Neural progenitor cell (in vitro differentiated cells): Measurements from ENCODE around the gene DAO. TPM values are rescaled to one million over a fixed set of nuclear protein-coding genes. Genes with fewer than 3 reads are reported as not detected.

Experiments
- DNase-seq: peaks from one replicate; pipeline ENCODE4 v3.0.0-alpha.2; 2016; ENCODE audit warnings: low spot score
- H2AFZ ChIP-seq: fragments of 200-600 bp; sonication (generic); replicated peaks from 2 replicates; pipeline ENCODE4 v1.6.1; 2016; ENCODE audit warnings: antibody characterized with exemption
- H3F3A ChIP-seq: fragments of 200-600 bp; sonication (generic); 2 replicates; pipeline ENCODE4 v1.6.1; 2016; ENCODE audit warnings: antibody characterized with exemption, low read depth
- H3K27ac ChIP-seq: fragments of 200-600 bp; sonication (generic); 2 replicates; pipeline ENCODE4 v1.5.1; 2016; ENCODE audit warnings: mild to moderate bottlenecking
- H3K27me3 ChIP-seq: fragments of 200-600 bp; sonication (generic); 2 replicates; pipeline ENCODE4 v1.6.1; 2016; ENCODE audit warnings: mild to moderate bottlenecking, moderate library complexity
- H3K36me3 ChIP-seq: fragments of 200-600 bp; sonication (generic); 2 replicates; pipeline ENCODE4 v1.5.1; 2016
- H3K4me1 ChIP-seq: fragments of 200-600 bp; sonication (generic); 2 replicates; pipeline ENCODE4 v1.6.1; 2016; ENCODE audit warnings: mixed run types
- H3K4me2 ChIP-seq: fragments of 200-600 bp; sonication (generic); 2 replicates; pipeline ENCODE4 v1.6.1; 2016
- H3K4me3 ChIP-seq: fragments of 200-600 bp; sonication (generic); 2 replicates; pipeline ENCODE4 v1.5.1; 2016
- H3K79me2 ChIP-seq: fragments of 200-600 bp; sonication (generic); 2 replicates; pipeline ENCODE4 v1.6.1; 2016; ENCODE audit warnings: low read depth
- H3K9ac ChIP-seq: fragments of 200-600 bp; sonication (generic); 2 replicates; pipeline ENCODE4 v1.6.1; 2016
- H3K9me3 ChIP-seq: fragments of 200-600 bp; sonication (generic); 2 replicates; pipeline ENCODE4 v1.5.1; 2016; ENCODE audit warnings: low read depth
- H4K20me1 ChIP-seq: fragments of 200-600 bp; sonication (generic); 2 replicates; pipeline ENCODE4 v1.6.1; 2016; ENCODE audit warnings: low read depth
- H3K27ac Mint-ChIP-seq: 3 replicates; pipeline ENCODE4 v1.8.0; 2021; ENCODE audit warnings: mixed read lengths
- H3K27me3 Mint-ChIP-seq: 2 replicates; pipeline ENCODE4 v1.8.0; 2022; ENCODE audit warnings: low read depth, mild to moderate bottlenecking, inconsistent platforms, moderate library complexity, mixed read lengths; ENCODE audit not compliant: insufficient read depth
- H3K36me3 Mint-ChIP-seq: 3 replicates; pipeline ENCODE4 v1.8.0; 2021; ENCODE audit warnings: mixed read lengths
- H3K4me1 Mint-ChIP-seq: 3 replicates; pipeline ENCODE4 v1.8.0; 2021; ENCODE audit warnings: mixed read lengths
- H3K4me3 Mint-ChIP-seq: 3 replicates; pipeline ENCODE4 v1.8.0; 2021; ENCODE audit warnings: mild to moderate bottlenecking, moderate library complexity, mixed read lengths
- H3K9me3 Mint-ChIP-seq: 3 replicates; pipeline ENCODE4 v1.8.0; 2020; ENCODE audit warnings: mixed read lengths
- CTCF ChIP-seq: fragments of 200-600 bp; sonication (generic); IDR thresholded peaks from 2 replicates; pipeline ENCODE4 v1.5.1; 2017; ENCODE audit warnings: antibody characterized with exemption, mild to moderate bottlenecking
- EZH2 ChIP-seq: fragments of 200-600 bp; sonication (generic); IDR thresholded peaks from 2 replicates; pipeline ENCODE4 v1.6.1; 2017; ENCODE audit warnings: antibody characterized with exemption, mild to moderate bottlenecking, moderate library complexity
- EZH2phosphoT487 ChIP-seq: fragments of 200-600 bp; sonication (generic); IDR thresholded peaks from 2 replicates; pipeline ENCODE4 v1.6.1; 2017; ENCODE audit warnings: antibody characterized with exemption
- total RNA-seq: library from RNA; depleted of rRNA; stranded (reverse); fragments of >200 nt; gene quantifications from 2 replicates; pipeline ENCODE4 v1.2.3, GENCODE V29; 2015; ENCODE audit warnings: low replicate concordance

The DAO gene
- total RNA-seq, 1 donor from 2014 or later = not detected

GRCh38 chr12:108849660-108850059, 30.2 kb upstream of the DAO start:
- Mint-ChIP-seq H3K4me3 (no peak overlapping the region), H3K27ac (peak overlapping the region; percentile 78), H3K27me3 (peaks cover 3% of the 10 kb centered on the region), H3K36me3 (peaks cover 50% of the 10 kb centered on the region), H3K4me1 (peaks cover 21% of the 10 kb centered on the region), H3K9me3 (peaks cover 2% of the 10 kb centered on the region)
- Histone ChIP-seq H3K9ac (no peak overlapping the region), H4K20me1 (peaks cover 4% of the 10 kb centered on the region), H2AFZ (no peak overlapping the region), H3K4me2 (no peak overlapping the region), H3K27ac (no peak overlapping the region), H3K4me1 (no peaks in the 10 kb centered on the region), H3K79me2 (peaks cover 23% of the 10 kb centered on the region), H3K36me3 (no peaks in the 10 kb centered on the region), H3F3A (no peaks in the 10 kb centered on the region), H3K9me3 (no peaks in the 10 kb centered on the region), H3K4me3 (no peak overlapping the region), H3K27me3 (no peaks in the 10 kb centered on the region)
- DNase-seq = no peak
- no peak for TF ChIP-seq EZH2

GRCh38 chr12:108850854-108851573, 28.9 kb upstream of the DAO start:
- Mint-ChIP-seq H3K4me3 (no peak overlapping the region), H3K27ac (no peak overlapping the region), H3K27me3 (peaks cover 5% of the 10 kb centered on the region), H3K36me3 (peaks cover 54% of the 10 kb centered on the region), H3K9me3 (peaks cover 2% of the 10 kb centered on the region), H3K4me1 (peaks cover 31% of the 10 kb centered on the region)
- peaks cover 3% of the 10 kb centered on the region for H3F3A ChIP-seq
- no peak for DNase-seq
- H3K27me3 ChIP-seq = no peaks in the 10 kb centered on the region
- H3K4me3 ChIP-seq = no peak overlapping the region
- H3K9ac ChIP-seq = no peak overlapping the region
- no peak overlapping the region for H2AFZ ChIP-seq
- no peaks in the 10 kb centered on the region for H3K36me3 ChIP-seq
- peaks cover 4% of the 10 kb centered on the region for H4K20me1 ChIP-seq
- H3K27ac ChIP-seq = no peak overlapping the region
- TF ChIP-seq CTCF = no peak
- TF ChIP-seq EZH2phosphoT487 = no peak
- TF ChIP-seq EZH2 = no peak
- H3K9me3 ChIP-seq = peaks cover 7% of the 10 kb centered on the region
- H3K4me2 ChIP-seq = no peak overlapping the region
- H3K79me2 ChIP-seq = peaks cover 36% of the 10 kb centered on the region
- H3K4me1 ChIP-seq = peaks cover 7% of the 10 kb centered on the region

GRCh38 chr12:108852674-108853309, 27.1 kb upstream of the DAO start:
- no peak overlapping the region for H3K4me2 ChIP-seq
- H3K36me3 Mint-ChIP-seq = peaks cover 37% of the 10 kb centered on the region

More at GRCh38 chr12:108852674-108853309, 27.1 kb upstream of the DAO start:
- peaks cover 11% of the 10 kb centered on the region for H3K4me1 ChIP-seq
- H2AFZ ChIP-seq = no peak overlapping the region
- H3K4me3 ChIP-seq = no peak overlapping the region
- no peak overlapping the region for H3K27ac ChIP-seq
- H3K9me3 ChIP-seq = peaks cover 7% of the 10 kb centered on the region
- no peaks in the 10 kb centered on the region for H3K36me3 ChIP-seq
- Mint-ChIP-seq H3K27me3 (peaks cover 15% of the 10 kb centered on the region), H3K4me3 (no peak overlapping the region), H3K27ac (no peak overlapping the region), H3K9me3 (peaks cover 2% of the 10 kb centered on the region), H3K4me1 (peaks cover 39% of the 10 kb centered on the region)
- peaks cover 47% of the 10 kb centered on the region for H3K79me2 ChIP-seq
- H4K20me1 ChIP-seq = peaks cover 4% of the 10 kb centered on the region
- DNase-seq = no peak
- no peak overlapping the region for H3K9ac ChIP-seq
- peaks cover 9% of the 10 kb centered on the region for H3F3A ChIP-seq
- no peaks in the 10 kb centered on the region for H3K27me3 ChIP-seq
- TF ChIP-seq EZH2 (no peak), EZH2phosphoT487 (no peak), CTCF (no peak)
